Vagina (tissue), 2 donors: Measurements from ENCODE around the gene LRRC4. TPM values are rescaled to one million over a fixed set of nuclear protein-coding genes. Genes with fewer than 3 reads are reported as not detected.

ENCODE experiments used
- DNase-seq, 2 donors: peaks; one replicate each; pipeline ENCODE4 v3.0.0-alpha.2; 2017; ENCODE audit errors: extremely low spot score in 2 of 2
- H3K27ac ChIP-seq: fragments of 200-600 bp; sonication (generic); one replicate; pipeline ENCODE4 v1.5.1; 2019
- H3K27me3 ChIP-seq: fragments of 200-600 bp; sonication (generic); one replicate; pipeline ENCODE4 v1.5.1; 2019
- H3K36me3 ChIP-seq, 2 donors: fragments of 200-600 bp; sonication (generic); one replicate each; pipeline ENCODE4 v1.5.1; 2017 to 2019
- H3K4me1 ChIP-seq: fragments of 200-600 bp; sonication (generic); one replicate; pipeline ENCODE4 v1.5.1; 2019
- H3K4me3 ChIP-seq, 2 donors: fragments of 200-600 bp; sonication (generic); 1 replicate in 1 of 2; 2 replicates in 1 of 2; pipeline ENCODE4 v1.5.1; 2016 to 2019
- H3K9me3 ChIP-seq: fragments of 200-600 bp; sonication (generic); one replicate; pipeline ENCODE4 v1.5.1; 2019
- CTCF ChIP-seq, 3 experiments: fragments of 450-650 bp in 2 of 3; fragments of 200-600 bp in 1 of 3; sonication (generic) in 1 of 3; IDR thresholded peaks; one replicate each; pipeline ENCODE4 v1.5.1; 2017 to 2019; ENCODE audit warnings: antibody characterized with exemption in 3 of 3, mild to moderate bottlenecking in 2 of 3, moderate library complexity in 2 of 3
- POLR2A ChIP-seq, 2 donors: fragments of 450-650 bp; IDR thresholded peaks; one replicate each; pipeline ENCODE4 v1.6.1; 2017; ENCODE audit warnings: antibody characterized with exemption in 2 of 2, mild to moderate bottlenecking in 2 of 2, moderate library complexity in 2 of 2
- POLR2AphosphoS5 ChIP-seq, 2 donors: sonication (generic); formaldehyde crosslinking; IDR thresholded peaks; one replicate each; pipeline ENCODE4 v1.9.0; 2017; ENCODE audit warnings: antibody characterized with exemption in 2 of 2, mild to moderate bottlenecking in 2 of 2, low read depth in 1 of 2; ENCODE audit not compliant: insufficient read depth in 1 of 2
- intact Hi-C: fragments of 100-400 bp; cut with DNase I; formaldehyde crosslinking; loops from one replicate; pipeline ENCODE4 v1.15.1; 2023
- total RNA-seq: library from RNA; depleted of rRNA; stranded (reverse); fragments of >200 nt; gene quantifications from one replicate; pipeline ENCODE4 v1.2.3, GENCODE V29; 2016

Gene LRRC4
- total RNA-seq, 1 donor from 2014 or later, result 6.1 TPM

GRCh38 chr7:128073671-128074310, 42.6 kb upstream of the LRRC4 start:
- H3K27me3 ChIP-seq, result no peaks in the 10 kb centered on the region
- intact Hi-C loops, result no loop called here
- TF ChIP-seq POLR2A (IDR thresholded peaks at IDR 0.05) (no peak), POLR2AphosphoS5 (IDR thresholded peaks at IDR 0.05; ENCODE audit: insufficient read depth in 1 of 2, low read depth in 1 of 2) (no peak), CTCF (IDR thresholded peaks at IDR 0.05) (no peak)
- H3K27ac ChIP-seq, result no peak overlapping the region
- H3K9me3 ChIP-seq, result no peaks in the 10 kb centered on the region
- no peak for DNase-seq
- H3K4me1 ChIP-seq, result peaks cover 6% of the 10 kb centered on the region
- H3K4me3 ChIP-seq, result no peak overlapping the region
- peaks cover 0 to 17% of the 10 kb centered on the region in 2 donors for H3K36me3 ChIP-seq

GRCh38 chr7:128071801-128072200, 40.6 kb upstream of the LRRC4 start:
- intact Hi-C loops, result no loop called here
- no peaks in the 10 kb centered on the region for H3K27me3 ChIP-seq
- no peak for DNase-seq
- no peaks in the 10 kb centered on the region for H3K4me1 ChIP-seq
- H3K27ac ChIP-seq, result no peak overlapping the region
- H3K4me3 ChIP-seq, result no peak overlapping the region
- H3K9me3 ChIP-seq, result no peaks in the 10 kb centered on the region
- TF ChIP-seq POLR2A (IDR thresholded peaks at IDR 0.05), result no peak
- TF ChIP-seq POLR2AphosphoS5 (IDR thresholded peaks at IDR 0.05; ENCODE audit: insufficient read depth in 1 of 2, low read depth in 1 of 2), result no peak
- no peak for TF ChIP-seq CTCF (IDR thresholded peaks at IDR 0.05)
- peaks cover 0 to 10% of the 10 kb centered on the region in 2 donors for H3K36me3 ChIP-seq

GRCh38 chr7:128071376-128071775, 40.1 kb upstream of the LRRC4 start:
- H3K9me3 ChIP-seq, result no peaks in the 10 kb centered on the region
- no peak for DNase-seq
- TF ChIP-seq POLR2AphosphoS5 (IDR thresholded peaks at IDR 0.05; ENCODE audit: insufficient read depth in 1 of 2, low read depth in 1 of 2), result no peak
- no peak for TF ChIP-seq CTCF (IDR thresholded peaks at IDR 0.05)
- TF ChIP-seq POLR2A (IDR thresholded peaks at IDR 0.05), result no peak
- H3K36me3 ChIP-seq, result peaks cover 0 to 10% of the 10 kb centered on the region in 2 donors
- no peak overlapping the region for H3K4me3 ChIP-seq
- no peak overlapping the region for H3K27ac ChIP-seq
- intact Hi-C loops, result no loop called here
- no peaks in the 10 kb centered on the region for H3K4me1 ChIP-seq
- H3K27me3 ChIP-seq, result no peaks in the 10 kb centered on the region

- Histone ChIP-seq H3K36me3 (peaks cover 0 to 7% of the 10 kb centered on the region in 2 donors), H3K9me3 (no peaks in the 10 kb centered on the region), H3K27me3 (no peaks in the 10 kb centered on the region), H3K4me1 (no peaks in the 10 kb centered on the region), H3K27ac (no peak overlapping the region), H3K4me3 (no peak overlapping the region)
- TF ChIP-seq CTCF (IDR thresholded peaks at IDR 0.05), result no peak
- no peak for TF ChIP-seq POLR2A (IDR thresholded peaks at IDR 0.05)
- TF ChIP-seq POLR2AphosphoS5 (IDR thresholded peaks at IDR 0.05; ENCODE audit: insufficient read depth in 1 of 2, low read depth in 1 of 2), result no peak
- intact Hi-C loops, result no loop called here
- DNase-seq, result no peak
Measured at GRCh38 chr7:128069373-128070364, 38.4 kb upstream of the LRRC4 start.
